ENCODE results near the gene CIZ1.
A peak's percentile ranks its signal among the peaks of the same experiment; 100 is the strongest.
"Not testable (repeated sequence)": the region's sequence is repeated elsewhere in the genome, so short reads cannot be mapped to it uniquely, and the experiment has no call there.

CIZ1 gene, protein sequence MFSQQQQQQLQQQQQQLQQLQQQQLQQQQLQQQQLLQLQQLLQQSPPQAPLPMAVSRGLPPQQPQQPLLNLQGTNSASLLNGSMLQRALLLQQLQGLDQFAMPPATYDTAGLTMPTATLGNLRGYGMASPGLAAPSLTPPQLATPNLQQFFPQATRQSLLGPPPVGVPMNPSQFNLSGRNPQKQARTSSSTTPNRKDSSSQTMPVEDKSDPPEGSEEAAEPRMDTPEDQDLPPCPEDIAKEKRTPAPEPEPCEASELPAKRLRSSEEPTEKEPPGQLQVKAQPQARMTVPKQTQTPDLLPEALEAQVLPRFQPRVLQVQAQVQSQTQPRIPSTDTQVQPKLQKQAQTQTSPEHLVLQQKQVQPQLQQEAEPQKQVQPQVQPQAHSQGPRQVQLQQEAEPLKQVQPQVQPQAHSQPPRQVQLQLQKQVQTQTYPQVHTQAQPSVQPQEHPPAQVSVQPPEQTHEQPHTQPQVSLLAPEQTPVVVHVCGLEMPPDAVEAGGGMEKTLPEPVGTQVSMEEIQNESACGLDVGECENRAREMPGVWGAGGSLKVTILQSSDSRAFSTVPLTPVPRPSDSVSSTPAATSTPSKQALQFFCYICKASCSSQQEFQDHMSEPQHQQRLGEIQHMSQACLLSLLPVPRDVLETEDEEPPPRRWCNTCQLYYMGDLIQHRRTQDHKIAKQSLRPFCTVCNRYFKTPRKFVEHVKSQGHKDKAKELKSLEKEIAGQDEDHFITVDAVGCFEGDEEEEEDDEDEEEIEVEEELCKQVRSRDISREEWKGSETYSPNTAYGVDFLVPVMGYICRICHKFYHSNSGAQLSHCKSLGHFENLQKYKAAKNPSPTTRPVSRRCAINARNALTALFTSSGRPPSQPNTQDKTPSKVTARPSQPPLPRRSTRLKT

GRCh38 chr9:128191406-128192046 is at the start of gene CIZ1:
Gene CIZ1, minus strand, starts transcription at chr9:128191572. Its CDS starts 715 bp downstream, at chr9:128190857.
- DNase-seq: peak; percentile 56

GRCh38 chr9:128233817-128234406 is 42.5 kb upstream of the CIZ1 start:
- DNase-seq: no peak

DNA sequence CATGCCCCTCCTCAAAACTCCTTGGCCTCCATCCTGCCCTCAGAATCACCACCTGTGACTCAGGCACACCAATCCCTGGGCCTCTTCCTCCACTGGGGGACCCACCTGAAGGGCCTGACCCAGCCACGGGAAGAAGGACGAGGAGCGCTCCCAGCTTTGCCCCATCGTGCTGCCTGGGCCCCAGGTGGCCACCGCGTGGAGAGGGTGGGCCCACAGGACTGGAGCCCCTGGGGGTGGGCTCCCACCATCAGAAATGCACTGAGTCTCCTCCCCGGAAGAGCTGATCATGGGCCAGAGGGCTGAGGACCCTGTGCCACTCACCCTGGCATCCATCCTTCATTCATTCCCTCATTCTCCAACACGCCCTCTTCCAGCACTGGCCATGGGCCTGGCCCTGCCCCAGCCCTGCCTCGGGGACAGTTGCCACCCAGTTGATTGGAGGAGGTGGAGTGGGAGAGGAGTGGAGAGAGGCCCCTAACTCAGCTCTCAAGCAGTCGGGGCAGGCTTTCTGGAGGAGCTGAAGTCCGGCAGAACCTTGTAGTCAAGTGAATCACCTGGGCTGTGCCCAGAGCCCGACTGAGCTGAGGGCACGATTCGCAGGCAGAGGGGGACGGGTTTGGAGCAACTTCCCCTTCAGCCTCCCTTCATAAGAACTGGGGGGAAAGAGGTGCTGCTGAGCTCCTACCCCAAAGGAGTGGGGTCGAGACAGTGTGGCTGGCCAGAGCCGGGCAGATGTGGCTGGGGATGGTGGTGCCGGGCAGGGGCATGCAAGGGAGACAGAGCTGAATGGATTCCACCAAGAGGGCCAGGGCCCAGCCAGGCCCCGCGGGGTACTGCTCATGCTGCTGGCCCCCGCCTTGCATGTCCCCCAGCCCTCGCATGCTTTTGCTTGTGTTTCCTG is 41.4 kb upstream of the CIZ1 start:
- DNase-seq: no peak

DNA sequence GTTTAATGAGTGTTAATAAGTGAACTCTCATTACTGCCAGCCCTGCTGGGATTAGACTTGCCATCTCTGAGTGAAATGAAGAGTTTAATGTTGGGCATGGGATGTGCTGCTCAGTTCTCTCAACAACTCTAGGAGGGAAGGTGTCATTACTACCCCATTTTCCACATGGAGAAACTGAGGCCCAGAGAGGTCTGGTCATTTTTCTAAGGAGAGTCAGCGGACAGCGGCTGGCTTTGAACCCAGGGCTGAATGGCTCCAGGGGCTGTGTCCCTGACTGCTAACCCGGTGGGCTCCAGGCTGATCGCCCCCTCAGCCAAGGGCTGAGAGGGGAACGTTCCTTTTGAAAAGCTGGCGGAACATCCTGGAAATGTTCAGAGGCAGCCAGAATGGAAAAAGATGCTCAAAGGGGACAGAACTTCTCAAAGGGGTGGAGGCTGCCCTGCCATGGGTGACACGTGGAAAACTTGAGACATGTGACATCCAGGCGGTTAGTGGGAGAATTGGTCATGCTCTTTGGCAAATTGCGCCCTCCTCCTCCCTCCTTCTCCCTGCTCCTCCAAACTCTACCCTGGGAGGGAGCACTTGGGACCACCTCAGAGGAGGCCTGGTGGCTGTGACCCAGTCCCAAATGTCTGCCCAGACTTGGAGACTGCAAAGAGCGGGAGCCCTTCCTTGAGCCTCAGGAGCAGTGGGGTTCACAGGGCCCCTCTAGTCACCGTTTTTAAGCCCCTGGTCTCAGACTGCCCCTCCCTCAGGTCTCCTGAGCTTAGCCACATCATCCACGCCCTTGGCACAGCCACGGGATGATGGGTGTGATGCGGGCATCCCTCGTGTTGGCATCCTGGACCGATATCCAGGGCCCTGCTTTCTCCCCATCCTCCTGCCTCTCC is 40.5 kb upstream of the CIZ1 start:
- no peak for DNase-seq

- not testable (repeated sequence) for DNase-seq
Measured at GRCh38 chr9:128230897-128231296, 39.5 kb upstream of the CIZ1 start.

- DNase-seq: no peak
Measured at GRCh38 chr9:128226412-128226801, 35.0 kb upstream of the CIZ1 start.

- no peak for DNase-seq
Measured at GRCh38 chr9:128225770-128226411, 34.5 kb upstream of the CIZ1 start.

DNA sequence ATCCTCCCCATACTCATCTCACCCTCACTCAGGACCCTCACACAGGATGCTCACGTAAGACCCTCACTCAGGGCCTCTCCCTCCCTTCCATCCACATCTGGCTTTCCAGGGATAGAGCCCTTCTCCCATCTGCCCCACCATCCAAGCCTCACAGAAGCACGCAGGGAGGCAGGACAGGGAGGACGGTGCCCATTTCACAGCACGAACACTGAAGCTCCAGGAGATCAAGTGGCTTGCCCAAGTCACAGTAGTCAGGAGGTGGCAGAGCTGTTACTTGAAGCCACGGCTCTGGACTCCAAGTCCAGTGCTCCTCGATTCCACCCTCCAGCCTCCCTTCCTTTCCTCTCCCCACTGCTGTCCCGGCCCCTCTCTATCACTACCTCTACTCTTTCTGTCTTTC is 33.5 kb upstream of the CIZ1 start:
- DNase-seq: no peak

- no peak for DNase-seq
Measured at GRCh38 chr9:128222880-128223670, 31.7 kb upstream of the CIZ1 start.

- no peak for DNase-seq
Measured at GRCh38 chr9:128222026-128222425, 30.7 kb upstream of the CIZ1 start.

- DNase-seq: no peak
Measured at GRCh38 chr9:128219831-128220230, 28.5 kb upstream of the CIZ1 start.

DNA sequence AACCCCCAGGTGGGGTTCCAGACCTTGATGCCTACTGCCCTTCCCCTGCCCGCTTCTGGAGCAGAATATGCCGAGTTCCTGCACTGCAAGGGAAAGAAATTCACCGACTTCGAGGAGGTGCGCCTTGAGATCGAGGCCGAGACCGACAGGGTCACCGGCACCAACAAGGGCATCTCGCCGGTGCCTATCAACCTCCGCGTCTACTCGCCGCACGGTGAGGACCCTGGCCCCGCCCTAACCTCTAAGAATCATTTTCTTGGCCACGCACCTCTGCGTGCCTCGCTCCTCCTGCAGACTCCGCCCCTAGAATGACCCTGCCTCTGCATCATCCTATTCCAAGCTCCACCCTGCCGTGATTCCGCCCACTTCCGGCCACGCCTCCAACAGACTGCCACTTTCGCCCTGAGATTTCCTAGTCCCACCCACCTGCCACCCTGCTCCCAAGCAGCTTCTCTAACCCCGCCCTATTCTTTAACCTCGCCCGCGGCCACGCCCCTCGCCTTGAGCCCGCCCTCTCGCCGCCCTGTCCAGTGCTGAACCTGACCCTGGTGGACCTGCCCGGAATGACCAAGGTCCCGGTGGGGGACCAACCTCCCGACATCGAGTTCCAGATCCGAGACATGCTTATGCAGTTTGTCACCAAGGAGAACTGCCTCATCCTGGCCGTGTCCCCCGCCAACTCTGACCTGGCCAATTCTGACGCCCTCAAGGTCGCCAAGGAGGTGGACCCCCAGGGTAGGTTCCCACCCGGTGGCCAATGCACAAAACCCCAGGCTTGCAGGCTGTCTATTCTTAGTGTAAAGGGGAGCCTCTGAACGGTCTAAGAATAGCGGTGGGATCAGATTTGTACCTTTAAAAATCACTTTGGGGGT is 27.4 kb upstream of the CIZ1 start:
- DNase-seq: no peak

DNA sequence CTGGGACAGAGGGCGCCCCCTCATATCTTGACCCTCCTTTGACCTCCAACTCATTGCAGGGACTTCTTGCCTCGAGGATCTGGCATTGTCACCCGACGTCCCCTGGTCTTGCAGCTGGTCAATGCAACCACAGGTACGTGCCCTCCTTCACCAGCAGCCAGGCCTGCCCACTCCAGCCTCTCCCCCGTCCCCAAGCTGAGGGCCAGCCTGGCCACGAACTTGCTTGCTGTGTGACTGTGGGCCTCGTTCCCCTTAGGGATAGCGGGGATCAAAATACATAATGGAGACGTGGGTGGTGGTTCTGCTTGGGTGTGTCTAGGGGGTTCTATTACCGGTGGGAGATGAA is 26.8 kb upstream of the CIZ1 start:
- DNase-seq: no peak

DNA sequence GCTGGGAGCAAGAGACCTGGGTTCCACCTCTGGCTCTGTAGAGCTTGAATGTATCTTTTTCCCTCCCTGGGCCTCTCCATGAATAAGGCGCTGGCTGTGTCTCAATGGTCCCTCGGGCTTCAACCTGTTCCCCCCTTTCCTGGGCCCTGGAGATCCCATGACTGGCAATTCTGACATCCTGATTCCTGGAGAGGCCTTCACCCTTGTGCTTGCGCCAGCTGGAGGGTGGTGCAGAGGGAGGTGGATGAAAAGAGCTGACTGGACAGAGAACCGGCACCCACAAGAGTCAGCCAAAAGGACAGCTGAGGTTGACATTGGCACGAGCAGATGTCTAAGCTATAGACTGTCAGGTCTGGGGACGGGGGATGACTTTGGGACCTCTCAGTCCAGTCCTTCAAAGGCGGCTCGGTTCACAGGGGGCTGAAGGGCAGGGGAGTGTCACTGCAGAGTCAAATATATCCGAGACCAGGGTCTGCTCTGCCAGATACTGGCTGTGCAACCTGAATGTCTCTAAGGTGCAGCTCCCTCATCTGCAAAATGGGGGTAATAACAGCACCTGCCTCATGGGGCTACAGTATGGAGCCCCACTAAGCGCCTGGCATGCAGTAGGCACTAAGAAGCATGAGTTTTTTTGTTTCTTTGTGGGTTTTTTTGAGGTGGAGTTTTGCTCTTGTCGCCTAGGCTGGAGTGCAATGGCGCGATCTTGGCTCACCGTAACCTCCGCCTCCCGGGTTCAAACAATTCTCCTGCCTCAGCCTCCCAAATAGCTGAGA is 25.6 kb upstream of the CIZ1 start:
- no peak for DNase-seq

- no peak for DNase-seq
Measured at GRCh38 chr9:128215491-128216409, 24.4 kb upstream of the CIZ1 start.
